H1 (cell line): Measurements from ENCODE around the gene BMPR1A. TPM values are rescaled to one million over a fixed set of nuclear protein-coding genes. Genes with fewer than 3 reads are reported as not detected.

Source experiments
- CTCF ChIA-PET: fragments of 300-600 bp; sonication (Branson Sonifier 250); formaldehyde crosslinking; loops from one replicate; lab custom pipeline; 2021; ENCODE audit not compliant: partially characterized antibody; lab: Charles Lee
- POLR2A ChIA-PET: fragments of 300-600 bp; sonication (Branson Sonifier 250); formaldehyde crosslinking; loops from one replicate; lab custom pipeline; 2021; ENCODE audit warnings: inconsistent platforms; ENCODE audit not compliant: partially characterized antibody; lab: Charles Lee
- DNase-seq, 2 experiments: peaks; one replicate each; pipeline versions ENCODE4 v3.0.0 to v3.0.0-alpha.2; 2010 to 2022; ENCODE audit warnings: low spot score in 2 of 2, low read depth in 1 of 2, mixed read lengths in 1 of 2
- FAIRE-seq: peaks from 2 replicates; lab custom pipeline; 2011; peaks lifted over from hg19 to GRCh38; lab: Jason Lieb, UNC
- H2AFZ ChIP-seq: 2 replicates; pipeline ENCODE4 v1.8.1; 2012; ENCODE audit warnings: low read length, inconsistent platforms
- H2AK5ac ChIP-seq: 2 replicates; pipeline ENCODE4 v1.6.1; 2013; ENCODE audit warnings: low read depth, low read length
- H2BK120ac ChIP-seq: replicated peaks from 2 replicates; pipeline ENCODE3; 2013; ENCODE audit warnings: low read depth, low read length, inconsistent platforms
- H2BK12ac ChIP-seq: 2 replicates; pipeline ENCODE4 v1.6.1; 2013; ENCODE audit warnings: low read depth, low read length
- H2BK15ac ChIP-seq: 2 replicates; pipeline ENCODE4 v1.6.1; 2013; ENCODE audit warnings: low read length
- H2BK20ac ChIP-seq: 2 replicates; pipeline ENCODE4 v1.6.1; 2013; ENCODE audit warnings: low read length
- H2BK5ac ChIP-seq: 2 replicates; pipeline ENCODE4 v1.6.1; 2013; ENCODE audit warnings: low read depth, low read length
- H3K14ac ChIP-seq: 2 replicates; pipeline ENCODE4 v1.6.1; 2013; ENCODE audit warnings: inconsistent platforms; ENCODE audit not compliant: insufficient read length
- H3K18ac ChIP-seq: 2 replicates; pipeline ENCODE4 v1.6.1; 2013; ENCODE audit warnings: low read length; ENCODE audit errors: extremely low read depth
- H3K23ac ChIP-seq: 2 replicates; pipeline ENCODE4 v1.6.1; 2013; ENCODE audit warnings: inconsistent platforms; ENCODE audit not compliant: insufficient read length
- H3K23me2 ChIP-seq: 2 replicates; pipeline ENCODE4 v1.6.1; 2013; ENCODE audit warnings: low read depth, low read length
- H3K27ac ChIP-seq: 2 replicates; pipeline ENCODE4 v1.6.1; 2011; ENCODE audit warnings: low read depth, low read length, inconsistent platforms
- H3K27me3 ChIP-seq, 4 experiments: replicated peaks in 1 of 4; 1 replicate in 1 of 4; 2 replicates in 3 of 4; pipeline versions ENCODE4 v1.6.1 to v1.8.1; 2011 to 2013; ENCODE audit warnings: low read length in 3 of 4, mild to moderate bottlenecking in 3 of 4, inconsistent platforms in 2 of 4, mixed read lengths in 2 of 4, moderate library complexity in 1 of 4; ENCODE audit not compliant: control insufficient read depth in 3 of 4, insufficient read depth in 3 of 4; ENCODE audit errors: extremely low read depth in 1 of 4
- H3K36me3 ChIP-seq, 4 experiments: 2 replicates each; pipeline versions ENCODE4 v1.6.1 to v1.8.1; 2011 to 2013; ENCODE audit warnings: mild to moderate bottlenecking in 4 of 4, low read length in 3 of 4, moderate library complexity in 2 of 4, control low read depth in 1 of 4, inconsistent platforms in 1 of 4; ENCODE audit not compliant: insufficient read depth in 4 of 4, control insufficient read depth in 2 of 4
- H3K4ac ChIP-seq: replicated peaks from 2 replicates; pipeline ENCODE3; 2013; ENCODE audit warnings: low read length, low read depth, mixed read lengths, inconsistent platforms; ENCODE audit not compliant: insufficient read length
- H3K4me1 ChIP-seq, 4 experiments: replicated peaks in 1 of 4; 1 replicate in 1 of 4; 2 replicates in 3 of 4; pipeline versions ENCODE4 v1.6.1 to v1.8.1; 2011 to 2013; ENCODE audit warnings: low read length in 3 of 4, inconsistent platforms in 2 of 4, mixed read lengths in 1 of 4; ENCODE audit not compliant: insufficient read depth in 4 of 4, control insufficient read depth in 3 of 4
- H3K4me2 ChIP-seq, 2 experiments: 2 replicates each; pipeline versions ENCODE4 v1.6.1 to v1.8.1; 2011 to 2013; ENCODE audit warnings: low read depth in 2 of 2, low read length in 2 of 2, control low read depth in 1 of 2, inconsistent platforms in 1 of 2, mild to moderate bottlenecking in 1 of 2; ENCODE audit not compliant: insufficient read depth in 1 of 2
- H3K4me3 ChIP-seq, 4 experiments: fragments of 200-600, 300-600 bp in 1 of 4; sonication (generic), shearing (Covaris generic), sonication (Bioruptor Twin) in 1 of 4; 2 replicates each; pipeline versions ENCODE4 v1.5.1 to v1.8.1; 2011 to 2016; ENCODE audit warnings: low read length in 4 of 4, low read depth in 3 of 4, control low read depth in 2 of 4, inconsistent platforms in 2 of 4, mild to moderate bottlenecking in 2 of 4, mixed read lengths in 1 of 4, moderate library complexity in 1 of 4; ENCODE audit not compliant: insufficient read depth in 2 of 4; ENCODE audit errors: extremely low read depth in 1 of 4
- H3K56ac ChIP-seq: replicated peaks from 2 replicates; pipeline ENCODE3; 2013; ENCODE audit warnings: low read depth, mild to moderate bottlenecking, mixed read lengths, low read length, inconsistent platforms; ENCODE audit not compliant: insufficient read length
- H3K79me1 ChIP-seq: 2 replicates; pipeline ENCODE4 v1.6.1; 2013; ENCODE audit warnings: low read depth, low read length, control low read depth
- H3K79me2 ChIP-seq, 2 experiments: 2 replicates each; pipeline versions ENCODE4 v1.6.1 to v1.8.1; 2012 to 2013; ENCODE audit warnings: low read length in 2 of 2, mild to moderate bottlenecking in 2 of 2, inconsistent platforms in 1 of 2; ENCODE audit not compliant: insufficient read depth in 2 of 2, control insufficient read depth in 1 of 2
- H3K9ac ChIP-seq, 4 experiments: replicated peaks in 1 of 4; 1 replicate in 1 of 4; 2 replicates in 3 of 4; pipeline versions ENCODE4 v1.6.1 to v1.8.1; 2011 to 2013; ENCODE audit warnings: low read depth in 3 of 4, low read length in 3 of 4, control low read depth in 2 of 4, mild to moderate bottlenecking in 2 of 4, moderate library complexity in 2 of 4, inconsistent platforms in 1 of 4; ENCODE audit errors: extremely low read depth in 1 of 4
- H3K9me3 ChIP-seq, 2 experiments: 2 replicates each; pipeline versions ENCODE4 v1.6.1 to v1.8.1; 2012 to 2013; ENCODE audit warnings: mild to moderate bottlenecking in 2 of 2, moderate library complexity in 2 of 2, control low read depth in 1 of 2, inconsistent platforms in 1 of 2, low read depth in 1 of 2, low read length in 1 of 2, mixed read lengths in 1 of 2; ENCODE audit not compliant: insufficient read depth in 2 of 2
- H4K20me1 ChIP-seq, 2 experiments: replicated peaks in 1 of 2; 2 replicates each; pipeline versions ENCODE3 to v1.8.1; 2011 to 2013; ENCODE audit warnings: inconsistent platforms in 2 of 2, low read length in 2 of 2, mild to moderate bottlenecking in 1 of 2; ENCODE audit not compliant: insufficient read depth in 2 of 2, control insufficient read depth in 1 of 2
- H4K5ac ChIP-seq: 2 replicates; pipeline ENCODE4 v1.6.1; 2013; ENCODE audit warnings: low read length, low read depth, mixed read lengths, inconsistent platforms; ENCODE audit not compliant: insufficient read length
- H4K8ac ChIP-seq: 2 replicates; pipeline ENCODE4 v1.8.0; 2013; ENCODE audit warnings: mild to moderate bottlenecking, moderate library complexity, low read length, inconsistent platforms; ENCODE audit not compliant: insufficient read depth; ENCODE audit errors: extremely low read depth
- H4K91ac ChIP-seq: replicated peaks from 2 replicates; pipeline ENCODE3; 2013; ENCODE audit warnings: low read length, mixed read lengths, inconsistent platforms; ENCODE audit not compliant: insufficient read length
- CREB1 ChIP-seq: IDR thresholded peaks from 2 replicates; pipeline ENCODE4 v1.6.1; 2012; ENCODE audit warnings: inconsistent platforms
- CTCF ChIP-seq, 3 experiments: IDR thresholded peaks; 1 replicate in 2 of 3; 2 replicates in 1 of 3; pipeline versions ENCODE4 v1.5.1 to v1.6.1; 2011; ENCODE audit warnings: low read length in 3 of 3, mild to moderate bottlenecking in 3 of 3, inconsistent platforms in 2 of 3, low read depth in 1 of 3, moderate library complexity in 1 of 3; ENCODE audit not compliant: insufficient read depth in 1 of 3; ENCODE audit errors: control extremely low read depth in 1 of 3
- EZH2 ChIP-seq: fragments of 200-600 bp; sonication (generic); IDR thresholded peaks from 2 replicates; pipeline ENCODE4 v1.7.1; 2012; ENCODE audit warnings: low read depth, mild to moderate bottlenecking, moderate library complexity, low read length, inconsistent platforms; ENCODE audit not compliant: severe bottlenecking
- PHF8 ChIP-seq: fragments of 200-600 bp; sonication (generic); conservative IDR thresholded peaks from 2 replicates; pipeline ENCODE4 v1.7.1; 2012; ENCODE audit warnings: low read depth, mild to moderate bottlenecking, inconsistent platforms, low read length, moderate library complexity
- POLR2AphosphoS5 ChIP-seq: IDR thresholded peaks from 2 replicates; pipeline ENCODE4 v1.6.1; 2011; ENCODE audit warnings: low read depth, low read length
- RAD21 ChIP-seq, 2 experiments: IDR thresholded peaks in 1 of 2; conservative IDR thresholded peaks in 1 of 2; 2 replicates each; pipeline ENCODE4 v1.6.1; 2011; ENCODE audit warnings: low read depth in 2 of 2, low read length in 2 of 2, improper control_type of control experiment in 1 of 2, inconsistent platforms in 1 of 2, mild to moderate bottlenecking in 1 of 2, moderate library complexity in 1 of 2
- RFX5 ChIP-seq: IDR thresholded peaks from 2 replicates; pipeline ENCODE4 v1.6.1; 2011; ENCODE audit warnings: low read depth, low read length, improper control_type of control experiment, borderline replicate concordance
- SIX5 ChIP-seq: IDR thresholded peaks from 2 replicates; pipeline ENCODE4 v1.6.1; 2011; ENCODE audit warnings: mild to moderate bottlenecking, low read depth, low read length
- SRF ChIP-seq: IDR thresholded peaks from 2 replicates; pipeline ENCODE4 v1.6.1; 2011; ENCODE audit warnings: mild to moderate bottlenecking, low read depth, low read length, moderate library complexity
- TAF7 ChIP-seq: optimal IDR thresholded peaks from 2 replicates; pipeline ENCODE3; 2011; ENCODE audit warnings: low read depth, mild to moderate bottlenecking, inconsistent platforms, low read length, moderate library complexity, borderline replicate concordance
- TCF12 ChIP-seq: IDR thresholded peaks from 2 replicates; pipeline ENCODE4 v1.6.1; 2011; ENCODE audit warnings: low read depth, mild to moderate bottlenecking, low read length
- whole genome bisulfite sequencing, 2 experiments: shearing (Covaris generic) in 1 of 2; methylation state at CpG; one replicate each; pipeline versions ENCODE4 v1.1.6 to v1.1.7; 2013 to 2015; ENCODE audit warnings: low lambda C conversion rate in 2 of 2, mixed read lengths in 2 of 2, inconsistent platforms in 1 of 2, low coverage in 1 of 2, missing lambda C conversion rate in 1 of 2; ENCODE audit not compliant: insufficient replicate concordance in 2 of 2, insufficient coverage in 1 of 2, insufficient read length in 1 of 2; ENCODE audit errors: extremely low coverage in 1 of 2, missing lambda C conversion rate in 1 of 2; 5-methylcytosine and 5-hydroxymethylcytosine counted together
- polyA plus RNA-seq, 7 experiments: library from polyadenylated mRNA; depleted of rRNA in 3 of 7; stranded (reverse) in 5 of 7; unstranded in 2 of 7; fragments of >200 nt in 5 of 7; fragments of 200-250 nt in 2 of 7; gene quantifications; 1 replicate in 5 of 7; 2 replicates in 1 of 7; 4 replicates in 1 of 7; pipeline versions ENCODE4 v1.2.1 to v1.2.3, GENCODE V29; 2011 to 2013; ENCODE audit warnings: missing spikeins in 2 of 7, mixed read lengths in 2 of 7
- total RNA-seq: library from RNA; stranded (reverse); fragmentation: NEBNext Ultra II Directional; extraction: Animal tissue kit (Norgen Biotek cat#: 25700); gene quantifications from 2 replicates; pipeline ENCODE4 v1.2.1, GENCODE V29; 2021

Gene BMPR1A
- total and polyA plus RNA-seq, 2 of the 8 experiments (the other 6 are each of a cell fraction or from before 2014, with no cell fraction given): 34.4 to 129 TPM

DNA sequence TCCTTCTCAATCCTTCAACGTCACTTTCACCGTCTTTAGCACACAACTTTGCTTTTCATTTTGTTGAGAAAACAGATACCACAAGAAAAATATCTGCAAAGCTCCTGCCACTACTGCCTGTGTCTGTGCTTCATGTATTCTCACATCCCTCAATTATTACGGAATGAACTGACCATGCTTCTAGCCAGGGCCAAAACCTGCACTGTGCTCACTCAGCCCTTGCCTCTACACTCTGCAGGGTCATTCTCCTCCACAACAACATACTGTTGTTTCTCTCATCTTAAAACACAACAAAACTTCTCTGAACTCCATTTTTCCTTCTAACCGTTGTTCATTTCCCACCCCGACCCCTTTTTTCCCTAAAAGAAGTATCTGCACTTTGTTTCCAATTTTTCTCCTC, 29.5 kb downstream of the BMPR1A start:
- Histone ChIP-seq H3K4me2 (peak overlapping the region; percentile 6 to 12; a peak in 3 of 4 replicates), H2AFZ (no peak overlapping the region), H4K5ac (no peak overlapping the region), H3K23me2 (no peaks in the 10 kb centered on the region), H2BK120ac (no peak overlapping the region), H3K23ac (no peak overlapping the region), H3K79me2 (peaks cover 45 to 98% of the 10 kb centered on the region in 2 experiments), H3K79me1 (peaks cover 2% of the 10 kb centered on the region; the same call in 1 of the 2 replicates), H3K4ac (no peak overlapping the region), H2AK5ac (no peak overlapping the region), H3K18ac (no peak overlapping the region; the same call in 1 of the 2 replicates), H3K27me3 (no peaks in the 10 kb centered on the region), H3K4me3 (no peak overlapping the region), H3K9me3 (no peaks in the 10 kb centered on the region), H3K36me3 (no peaks in the 10 kb centered on the region; a peak in 2 of 8 replicates), H3K9ac (no peak overlapping the region), H4K20me1 (peaks cover 18 to 21% of the 10 kb centered on the region in 2 experiments), H2BK15ac (no peak overlapping the region), H3K56ac (no peak overlapping the region), H3K4me1 (peaks cover 6 to 13% (median 9%) of the 10 kb centered on the region in 4 experiments), H2BK12ac (no peak overlapping the region), H2BK5ac (0 out of 2 replicates have a peak overlapping the region, but pooled peaks have one; percentile 29), H2BK20ac (no peak overlapping the region), H4K91ac (no peak overlapping the region), H3K14ac (no peak overlapping the region), H4K8ac (no peak overlapping the region), H3K27ac (no peak overlapping the region)
- ChIA-PET CTCF (interaction anchor here (1.8 kb wide), 1 partner anchor 12 kb away, joined by 5 read pairs; no protein-coding TSS in a partner anchor), POLR2A (interaction anchor here (0.8 to 2.2 kb wide), 4 partner anchors 10 to 30 kb away, joined by 3 to 5 read pairs (median 4); partner anchors contain the start of gene BMPR1A)
- DNase-seq: no peak
- FAIRE-seq: no peak
- 80% methylated on average over 5 of the region's 5 CpGs; no CpG with 5 or more reads in 1 of the 2 experiments for WGBS, 2 experiments
- TF ChIP-seq CTCF (IDR thresholded peaks at IDR 0.05; ENCODE audit: control extremely low read depth in 1 of 3, insufficient read depth in 1 of 3, low read depth in 1 of 3, low read length in 3 of 3) (no peak), SRF (no peak), SIX5 (no peak), PHF8 (no peak), CREB1 (no peak), EZH2 (no peak), POLR2AphosphoS5 (no peak), RAD21 (IDR thresholded peaks at IDR 0.05 in 1 of 2, conservative IDR thresholded peaks at IDR 0.05 in 1 of 2; ENCODE audit: low read depth in 2 of 2, low read length in 2 of 2) (no peak), TAF7 (no peak), TCF12 (no peak), RFX5 (no peak)
